H1 (cell line): ENCODE measurements around the gene AMH. TPM values are rescaled to one million over a fixed set of nuclear protein-coding genes. Genes with fewer than 3 reads are reported as not detected.
A peak's percentile ranks its signal among the peaks of the same experiment; 100 is the strongest.

Experiments used
- CTCF ChIA-PET: fragments of 300-600 bp; sonication (Branson Sonifier 250); formaldehyde crosslinking; loops from one replicate; lab custom pipeline; 2021; ENCODE audit not compliant: partially characterized antibody; lab: Charles Lee
- POLR2A ChIA-PET: fragments of 300-600 bp; sonication (Branson Sonifier 250); formaldehyde crosslinking; loops from one replicate; lab custom pipeline; 2021; ENCODE audit warnings: inconsistent platforms; ENCODE audit not compliant: partially characterized antibody; lab: Charles Lee
- DNase-seq, 2 experiments: peaks; one replicate each; pipeline versions ENCODE4 v3.0.0 to v3.0.0-alpha.2; 2010 to 2022; ENCODE audit warnings: low spot score in 2 of 2, low read depth in 1 of 2, mixed read lengths in 1 of 2
- FAIRE-seq: peaks from 2 replicates; lab custom pipeline; 2011; peaks lifted over from hg19 to GRCh38; lab: Jason Lieb, UNC
- H2AFZ ChIP-seq: 2 replicates; pipeline ENCODE4 v1.8.1; 2012; ENCODE audit warnings: low read length, inconsistent platforms
- H2AK5ac ChIP-seq: 2 replicates; pipeline ENCODE4 v1.6.1; 2013; ENCODE audit warnings: low read depth, low read length
- H2BK120ac ChIP-seq: replicated peaks from 2 replicates; pipeline ENCODE3; 2013; ENCODE audit warnings: low read depth, low read length, inconsistent platforms
- H2BK12ac ChIP-seq: 2 replicates; pipeline ENCODE4 v1.6.1; 2013; ENCODE audit warnings: low read depth, low read length
- H2BK15ac ChIP-seq: 2 replicates; pipeline ENCODE4 v1.6.1; 2013; ENCODE audit warnings: low read length
- H2BK20ac ChIP-seq: 2 replicates; pipeline ENCODE4 v1.6.1; 2013; ENCODE audit warnings: low read length
- H2BK5ac ChIP-seq: 2 replicates; pipeline ENCODE4 v1.6.1; 2013; ENCODE audit warnings: low read depth, low read length
- H3K14ac ChIP-seq: 2 replicates; pipeline ENCODE4 v1.6.1; 2013; ENCODE audit warnings: inconsistent platforms; ENCODE audit not compliant: insufficient read length
- H3K18ac ChIP-seq: 2 replicates; pipeline ENCODE4 v1.6.1; 2013; ENCODE audit warnings: low read length; ENCODE audit errors: extremely low read depth
- H3K23ac ChIP-seq: 2 replicates; pipeline ENCODE4 v1.6.1; 2013; ENCODE audit warnings: inconsistent platforms; ENCODE audit not compliant: insufficient read length
- H3K23me2 ChIP-seq: 2 replicates; pipeline ENCODE4 v1.6.1; 2013; ENCODE audit warnings: low read depth, low read length
- H3K27ac ChIP-seq: 2 replicates; pipeline ENCODE4 v1.6.1; 2011; ENCODE audit warnings: low read depth, low read length, inconsistent platforms
- H3K27me3 ChIP-seq, 4 experiments: replicated peaks in 1 of 4; 1 replicate in 1 of 4; 2 replicates in 3 of 4; pipeline versions ENCODE4 v1.6.1 to v1.8.1; 2011 to 2013; ENCODE audit warnings: low read length in 3 of 4, mild to moderate bottlenecking in 3 of 4, inconsistent platforms in 2 of 4, mixed read lengths in 2 of 4, moderate library complexity in 1 of 4; ENCODE audit not compliant: control insufficient read depth in 3 of 4, insufficient read depth in 3 of 4; ENCODE audit errors: extremely low read depth in 1 of 4
- H3K36me3 ChIP-seq, 4 experiments: 2 replicates each; pipeline versions ENCODE4 v1.6.1 to v1.8.1; 2011 to 2013; ENCODE audit warnings: mild to moderate bottlenecking in 4 of 4, low read length in 3 of 4, moderate library complexity in 2 of 4, control low read depth in 1 of 4, inconsistent platforms in 1 of 4; ENCODE audit not compliant: insufficient read depth in 4 of 4, control insufficient read depth in 2 of 4
- H3K4ac ChIP-seq: replicated peaks from 2 replicates; pipeline ENCODE3; 2013; ENCODE audit warnings: low read length, low read depth, mixed read lengths, inconsistent platforms; ENCODE audit not compliant: insufficient read length
- H3K4me1 ChIP-seq, 4 experiments: replicated peaks in 1 of 4; 1 replicate in 1 of 4; 2 replicates in 3 of 4; pipeline versions ENCODE4 v1.6.1 to v1.8.1; 2011 to 2013; ENCODE audit warnings: low read length in 3 of 4, inconsistent platforms in 2 of 4, mixed read lengths in 1 of 4; ENCODE audit not compliant: insufficient read depth in 4 of 4, control insufficient read depth in 3 of 4
- H3K4me2 ChIP-seq, 2 experiments: 2 replicates each; pipeline versions ENCODE4 v1.6.1 to v1.8.1; 2011 to 2013; ENCODE audit warnings: low read depth in 2 of 2, low read length in 2 of 2, control low read depth in 1 of 2, inconsistent platforms in 1 of 2, mild to moderate bottlenecking in 1 of 2; ENCODE audit not compliant: insufficient read depth in 1 of 2
- H3K4me3 ChIP-seq, 4 experiments: fragments of 200-600, 300-600 bp in 1 of 4; sonication (generic), shearing (Covaris generic), sonication (Bioruptor Twin) in 1 of 4; 2 replicates each; pipeline versions ENCODE4 v1.5.1 to v1.8.1; 2011 to 2016; ENCODE audit warnings: low read length in 4 of 4, low read depth in 3 of 4, control low read depth in 2 of 4, inconsistent platforms in 2 of 4, mild to moderate bottlenecking in 2 of 4, mixed read lengths in 1 of 4, moderate library complexity in 1 of 4; ENCODE audit not compliant: insufficient read depth in 2 of 4; ENCODE audit errors: extremely low read depth in 1 of 4
- H3K56ac ChIP-seq: replicated peaks from 2 replicates; pipeline ENCODE3; 2013; ENCODE audit warnings: low read depth, mild to moderate bottlenecking, mixed read lengths, low read length, inconsistent platforms; ENCODE audit not compliant: insufficient read length
- H3K79me1 ChIP-seq: 2 replicates; pipeline ENCODE4 v1.6.1; 2013; ENCODE audit warnings: low read depth, low read length, control low read depth
- H3K79me2 ChIP-seq, 2 experiments: 2 replicates each; pipeline versions ENCODE4 v1.6.1 to v1.8.1; 2012 to 2013; ENCODE audit warnings: low read length in 2 of 2, mild to moderate bottlenecking in 2 of 2, inconsistent platforms in 1 of 2; ENCODE audit not compliant: insufficient read depth in 2 of 2, control insufficient read depth in 1 of 2
- H3K9ac ChIP-seq, 4 experiments: replicated peaks in 1 of 4; 1 replicate in 1 of 4; 2 replicates in 3 of 4; pipeline versions ENCODE4 v1.6.1 to v1.8.1; 2011 to 2013; ENCODE audit warnings: low read depth in 3 of 4, low read length in 3 of 4, control low read depth in 2 of 4, mild to moderate bottlenecking in 2 of 4, moderate library complexity in 2 of 4, inconsistent platforms in 1 of 4; ENCODE audit errors: extremely low read depth in 1 of 4
- H3K9me3 ChIP-seq, 2 experiments: 2 replicates each; pipeline versions ENCODE4 v1.6.1 to v1.8.1; 2012 to 2013; ENCODE audit warnings: mild to moderate bottlenecking in 2 of 2, moderate library complexity in 2 of 2, control low read depth in 1 of 2, inconsistent platforms in 1 of 2, low read depth in 1 of 2, low read length in 1 of 2, mixed read lengths in 1 of 2; ENCODE audit not compliant: insufficient read depth in 2 of 2
- H4K20me1 ChIP-seq, 2 experiments: replicated peaks in 1 of 2; 2 replicates each; pipeline versions ENCODE3 to v1.8.1; 2011 to 2013; ENCODE audit warnings: inconsistent platforms in 2 of 2, low read length in 2 of 2, mild to moderate bottlenecking in 1 of 2; ENCODE audit not compliant: insufficient read depth in 2 of 2, control insufficient read depth in 1 of 2
- H4K5ac ChIP-seq: 2 replicates; pipeline ENCODE4 v1.6.1; 2013; ENCODE audit warnings: low read length, low read depth, mixed read lengths, inconsistent platforms; ENCODE audit not compliant: insufficient read length
- H4K8ac ChIP-seq: 2 replicates; pipeline ENCODE4 v1.8.0; 2013; ENCODE audit warnings: mild to moderate bottlenecking, moderate library complexity, low read length, inconsistent platforms; ENCODE audit not compliant: insufficient read depth; ENCODE audit errors: extremely low read depth
- H4K91ac ChIP-seq: replicated peaks from 2 replicates; pipeline ENCODE3; 2013; ENCODE audit warnings: low read length, mixed read lengths, inconsistent platforms; ENCODE audit not compliant: insufficient read length
- CTCF ChIP-seq, 3 experiments: IDR thresholded peaks; 1 replicate in 2 of 3; 2 replicates in 1 of 3; pipeline versions ENCODE4 v1.5.1 to v1.6.1; 2011; ENCODE audit warnings: low read length in 3 of 3, mild to moderate bottlenecking in 3 of 3, inconsistent platforms in 2 of 3, low read depth in 1 of 3, moderate library complexity in 1 of 3; ENCODE audit not compliant: insufficient read depth in 1 of 3; ENCODE audit errors: control extremely low read depth in 1 of 3
- HDAC2 ChIP-seq, 2 experiments: fragments of 300-600 bp in 1 of 2; sonication (generic) in 1 of 2; IDR thresholded peaks; 2 replicates each; pipeline ENCODE4 v1.6.1; 2011 to 2012; ENCODE audit warnings: low read depth in 2 of 2, low read length in 2 of 2, mild to moderate bottlenecking in 2 of 2, moderate library complexity in 2 of 2, borderline replicate concordance in 1 of 2, inconsistent platforms in 1 of 2
- SIRT6 ChIP-seq: IDR thresholded peaks from one replicate; pipeline ENCODE4 v1.7.1; 2012; ENCODE audit warnings: low read length, inconsistent platforms
- TBP ChIP-seq: IDR thresholded peaks from 2 replicates; pipeline ENCODE4 v1.6.1; 2011; ENCODE audit warnings: low read depth, low read length, improper control_type of control experiment
- WGBS, 2 experiments: shearing (Covaris generic) in 1 of 2; methylation state at CpG; one replicate each; pipeline versions ENCODE4 v1.1.6 to v1.1.7; 2013 to 2015; ENCODE audit warnings: low lambda C conversion rate in 2 of 2, mixed read lengths in 2 of 2, inconsistent platforms in 1 of 2, low coverage in 1 of 2, missing lambda C conversion rate in 1 of 2; ENCODE audit not compliant: insufficient replicate concordance in 2 of 2, insufficient coverage in 1 of 2, insufficient read length in 1 of 2; ENCODE audit errors: extremely low coverage in 1 of 2, missing lambda C conversion rate in 1 of 2; 5-methylcytosine and 5-hydroxymethylcytosine counted together
- polyA plus RNA-seq, 7 experiments: library from polyadenylated mRNA; depleted of rRNA in 3 of 7; stranded (reverse) in 5 of 7; unstranded in 2 of 7; fragments of >200 nt in 5 of 7; fragments of 200-250 nt in 2 of 7; gene quantifications; 1 replicate in 5 of 7; 2 replicates in 1 of 7; 4 replicates in 1 of 7; pipeline versions ENCODE4 v1.2.1 to v1.2.3, GENCODE V29; 2011 to 2013; ENCODE audit warnings: missing spikeins in 2 of 7, mixed read lengths in 2 of 7
- total RNA-seq: library from RNA; stranded (reverse); fragmentation: NEBNext Ultra II Directional; extraction: Animal tissue kit (Norgen Biotek cat#: 25700); gene quantifications from 2 replicates; pipeline ENCODE4 v1.2.1, GENCODE V29; 2021

The AMH gene
- total and polyA plus RNA-seq, 2 of the 8 experiments (the other 6 are each of a cell fraction or from before 2014, with no cell fraction given), result 10.5 to 15.4 TPM

GRCh38 chr19:2201473-2202148, 47.5 kb upstream of the AMH start:
- H3K9me3 ChIP-seq, result peaks cover 4% of the 10 kb centered on the region in 2 experiments; a peak in 2 of 4 replicates
- no peak for DNase-seq
- H3K14ac ChIP-seq, result no peak overlapping the region
- H2BK120ac ChIP-seq, result no peak overlapping the region
- no peak overlapping the region for H3K4me2 ChIP-seq
- no peak overlapping the region for H2AFZ ChIP-seq
- CTCF ChIA-PET, result interaction anchor here (0.8 to 1.6 kb wide), 5 partner anchors 9 to 45 kb away, joined by 3 to 5 read pairs (median 3); no protein-coding TSS in a partner anchor
- FAIRE-seq, result no peak
- peak overlapping the region; percentile 68; the same call in 1 of the 2 replicates for H2BK12ac ChIP-seq
- H3K27me3 ChIP-seq, result no peaks in the 10 kb centered on the region
- H3K23me2 ChIP-seq, result no peaks in the 10 kb centered on the region
- H3K79me2 ChIP-seq, result peaks cover 0 to 20% of the 10 kb centered on the region in 2 experiments; a peak in 2 of 4 replicates
- no peak overlapping the region for H3K56ac ChIP-seq
- no peak overlapping the region for H4K5ac ChIP-seq
- no peak overlapping the region for H3K4me3 ChIP-seq
- no peak for TF ChIP-seq CTCF (IDR thresholded peaks at IDR 0.05; ENCODE audit: control extremely low read depth in 1 of 3, insufficient read depth in 1 of 3, low read depth in 1 of 3, low read length in 3 of 3)
- TF ChIP-seq TBP, result no peak
- no peak for TF ChIP-seq HDAC2 (IDR thresholded peaks at IDR 0.05; ENCODE audit: borderline replicate concordance in 1 of 2, low read depth in 2 of 2, low read length in 2 of 2)
- TF ChIP-seq SIRT6, result no peak
- TF ChIP-seq, all 59 proteins: peak for 0
- peak overlapping the region; percentile 97; the same call in 1 of the 2 replicates for H2AK5ac ChIP-seq
- peak overlapping the region; percentile 87 for H2BK5ac ChIP-seq
- H3K27ac ChIP-seq, result peak overlapping the region; percentile 50; the same call in 1 of the 2 replicates
- H2BK15ac ChIP-seq, result no peak overlapping the region
- H4K8ac ChIP-seq, result no peak overlapping the region; the same call in 1 of the 2 replicates
- H3K36me3 ChIP-seq, result peaks cover 0 to 11% (median 0%) of the 10 kb centered on the region in 4 experiments; a peak in 2 of 8 replicates
- WGBS, 2 experiments, result 96% methylated on average over 17 of the region's 21 CpGs; no CpG with 5 or more reads in 1 of the 2 experiments
- peaks cover 8 to 28% of the 10 kb centered on the region in 2 experiments for H4K20me1 ChIP-seq
- H3K79me1 ChIP-seq, result peaks cover 13% of the 10 kb centered on the region; the same call in 1 of the 2 replicates
- H2BK20ac ChIP-seq, result no peak overlapping the region
- H4K91ac ChIP-seq, result no peak overlapping the region
- H3K4me1 ChIP-seq, result no peaks in the 10 kb centered on the region
- H3K4ac ChIP-seq, result no peak overlapping the region
- no peak overlapping the region for H3K23ac ChIP-seq
- POLR2A ChIA-PET, result interaction anchor here (0.6 to 2.2 kb wide), 3 partner anchors 58 to 173 kb away, joined by 3 to 5 read pairs (median 4); no protein-coding TSS in a partner anchor
- no peak overlapping the region for H3K18ac ChIP-seq
- no peak overlapping the region for H3K9ac ChIP-seq
